ENCODE results near the gene LRRFIP1. TPM values are rescaled to one million over a fixed set of nuclear protein-coding genes. Genes with fewer than 3 reads are reported as not detected.

LRRFIP1 gene
- polyA plus RNA-seq, 2 of the 4 experiments (the other 2 are of a cell fraction), result 75.6 to 93.0 TPM

GRCh38 chr2:237597196-237598145 is 29.9 kb upstream of the LRRFIP1 start (continued):
- TF ChIP-seq FOXS1 (CRISPR knock-in tag; IDR thresholded peaks at IDR 0.05) (no peak), HES2 (IDR thresholded peaks at IDR 0.05) (no peak)

DNA sequence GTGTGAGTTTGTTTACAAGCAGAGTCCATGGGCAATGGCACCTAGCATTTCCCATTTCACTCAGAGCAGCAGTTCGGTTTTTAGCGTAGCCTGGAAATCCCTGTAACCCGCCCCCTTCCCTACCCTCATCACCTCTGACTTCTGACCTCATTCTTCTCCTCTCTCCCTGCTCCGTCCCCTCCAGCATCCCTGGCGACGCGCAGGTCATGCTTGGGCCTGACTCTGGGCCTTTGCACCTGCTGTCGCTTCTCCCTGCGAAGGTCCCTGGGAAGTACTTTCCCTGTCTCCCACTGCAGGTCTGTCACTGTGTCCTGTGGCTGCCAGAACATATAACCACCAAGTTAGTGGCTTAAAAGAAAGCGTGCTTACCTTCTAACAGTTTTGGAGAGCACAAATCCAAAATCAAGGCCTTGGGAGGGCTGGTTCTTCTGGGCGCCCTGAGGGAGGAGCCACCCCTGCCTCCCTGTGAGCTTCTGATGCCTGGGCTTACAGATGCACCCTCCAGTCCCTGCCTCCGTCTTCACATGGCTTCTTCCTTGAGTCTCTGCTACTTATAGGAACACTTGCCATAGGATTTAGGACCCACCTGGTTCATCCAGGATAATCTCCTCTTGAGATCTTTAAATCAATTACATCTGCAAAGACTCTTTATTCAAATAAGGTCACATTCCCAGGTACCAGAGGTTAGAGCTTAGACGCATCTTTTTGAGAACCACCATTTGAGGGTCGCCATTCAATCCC is 28.7 kb upstream of the LRRFIP1 start:
- Histone ChIP-seq H3K4me1 (peaks cover 16% of the 10 kb centered on the region), H3K27ac (no peak overlapping the region), H3K4me3 (no peak overlapping the region), H3K9me3 (no peaks in the 10 kb centered on the region), H3K4me2 (no peak overlapping the region)
- WGBS (ENCODE audit: missing lambda C conversion rate), result 79% methylated on average over 14 of the region's 14 CpGs
- FAIRE-seq (no peak), DNase-seq (ENCODE audit: low read depth in 1 of 2, low spot score in 1 of 2) (no peak), ATAC-seq (no peak)
- ChIA-PET CTCF (interaction anchor here (0.6 kb wide), 1 partner anchor 794 kb away, joined by 3 read pairs; no protein-coding TSS in a partner anchor), POLR2A (no interaction called here)
- TF ChIP-seq RCOR1 (IDR thresholded peaks at IDR 0.05; ENCODE audit: low read depth, low read length), result no peak
- no peak for TF ChIP-seq JUN (IDR thresholded peaks at IDR 0.05)
- no peak for TF ChIP-seq MAFK (IDR thresholded peaks at IDR 0.05; ENCODE audit: partially characterized antibody)
- no peak for TF ChIP-seq CBX2 (IDR thresholded peaks at IDR 0.05; ENCODE audit: borderline replicate concordance, low read depth)
- TF ChIP-seq USF2 (IDR thresholded peaks at IDR 0.05), result no peak
- no peak for TF ChIP-seq RAD21 (conservative IDR thresholded peaks at IDR 0.05 in 1 of 2, IDR thresholded peaks at IDR 0.05 in 1 of 2)
- TF ChIP-seq CHD2 (IDR thresholded peaks at IDR 0.05; ENCODE audit: low read length, partially characterized antibody), result no peak
- TF ChIP-seq ESRRA (IDR thresholded peaks at IDR 0.05; ENCODE audit: borderline replicate concordance, low read length), result no peak
- TF ChIP-seq MAX (IDR thresholded peaks at IDR 0.05), result no peak
- no peak for TF ChIP-seq NR3C1 (IDR thresholded peaks at IDR 0.05)
- no peak for TF ChIP-seq MYC (IDR thresholded peaks at IDR 0.05; ENCODE audit: borderline replicate concordance, low read length)
- TF ChIP-seq E2F6 (IDR thresholded peaks at IDR 0.05; ENCODE audit: borderline replicate concordance, low read depth), result no peak
- TF ChIP-seq KDM1A (IDR thresholded peaks at IDR 0.05; ENCODE audit: low read depth), result no peak
- TF ChIP-seq HOXB5 (CRISPR knock-in tag; IDR thresholded peaks at IDR 0.05), result no peak
- TF ChIP-seq MAZ (IDR thresholded peaks at IDR 0.05; ENCODE audit: borderline replicate concordance, low read depth, low read length), result no peak
- no peak for TF ChIP-seq KDM5A (IDR thresholded peaks at IDR 0.05)
- TF ChIP-seq SREBF2 (IDR thresholded peaks at IDR 0.05), result no peak
- TF ChIP-seq, protein P1, sequence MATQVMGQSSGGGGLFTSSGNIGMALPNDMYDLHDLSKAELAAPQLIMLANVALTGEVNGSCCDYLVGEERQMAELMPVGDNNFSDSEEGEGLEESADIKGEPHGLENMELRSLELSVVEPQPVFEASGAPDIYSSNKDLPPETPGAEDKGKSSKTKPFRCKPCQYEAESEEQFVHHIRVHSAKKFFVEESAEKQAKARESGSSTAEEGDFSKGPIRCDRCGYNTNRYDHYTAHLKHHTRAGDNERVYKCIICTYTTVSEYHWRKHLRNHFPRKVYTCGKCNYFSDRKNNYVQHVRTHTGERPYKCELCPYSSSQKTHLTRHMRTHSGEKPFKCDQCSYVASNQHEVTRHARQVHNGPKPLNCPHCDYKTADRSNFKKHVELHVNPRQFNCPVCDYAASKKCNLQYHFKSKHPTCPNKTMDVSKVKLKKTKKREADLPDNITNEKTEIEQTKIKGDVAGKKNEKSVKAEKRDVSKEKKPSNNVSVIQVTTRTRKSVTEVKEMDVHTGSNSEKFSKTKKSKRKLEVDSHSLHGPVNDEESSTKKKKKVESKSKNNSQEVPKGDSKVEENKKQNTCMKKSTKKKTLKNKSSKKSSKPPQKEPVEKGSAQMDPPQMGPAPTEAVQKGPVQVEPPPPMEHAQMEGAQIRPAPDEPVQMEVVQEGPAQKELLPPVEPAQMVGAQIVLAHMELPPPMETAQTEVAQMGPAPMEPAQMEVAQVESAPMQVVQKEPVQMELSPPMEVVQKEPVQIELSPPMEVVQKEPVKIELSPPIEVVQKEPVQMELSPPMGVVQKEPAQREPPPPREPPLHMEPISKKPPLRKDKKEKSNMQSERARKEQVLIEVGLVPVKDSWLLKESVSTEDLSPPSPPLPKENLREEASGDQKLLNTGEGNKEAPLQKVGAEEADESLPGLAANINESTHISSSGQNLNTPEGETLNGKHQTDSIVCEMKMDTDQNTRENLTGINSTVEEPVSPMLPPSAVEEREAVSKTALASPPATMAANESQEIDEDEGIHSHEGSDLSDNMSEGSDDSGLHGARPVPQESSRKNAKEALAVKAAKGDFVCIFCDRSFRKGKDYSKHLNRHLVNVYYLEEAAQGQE (IDR thresholded peaks at IDR 0.05), result no peak

All from A549 (cell line).